GM19467 (cell line): ENCODE measurements around the gene SEMA5A.

Experiments used
- ATAC-seq: cut with Tn5 transposase; IDR thresholded peaks from one replicate; pipeline ENCODE4 v1.9.1; 2021; ENCODE audit warnings: mild to moderate bottlenecking, moderate library complexity; ENCODE audit not compliant: unreplicated experiment

Gene SEMA5A

DNA sequence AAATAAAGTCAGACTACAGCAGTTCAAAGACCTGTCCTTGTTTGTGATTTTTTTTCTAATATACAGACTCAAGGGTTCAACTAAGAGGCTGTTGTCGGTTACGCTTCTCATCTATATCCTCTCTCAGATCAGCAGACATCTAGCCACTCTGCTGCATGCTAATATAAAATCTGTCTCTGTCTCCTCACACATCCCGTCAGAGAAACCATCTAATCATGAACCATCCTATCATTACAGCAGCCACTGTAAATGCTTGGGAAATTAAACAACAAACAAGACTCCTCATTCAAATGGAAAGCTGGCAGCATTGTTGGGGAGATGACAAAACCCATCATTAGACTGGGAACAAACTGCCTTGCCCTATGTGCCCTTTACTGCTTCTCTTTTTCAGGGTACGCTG lies 94.8 kb downstream of the SEMA5A start:
- no peak for ATAC-seq

DNA sequence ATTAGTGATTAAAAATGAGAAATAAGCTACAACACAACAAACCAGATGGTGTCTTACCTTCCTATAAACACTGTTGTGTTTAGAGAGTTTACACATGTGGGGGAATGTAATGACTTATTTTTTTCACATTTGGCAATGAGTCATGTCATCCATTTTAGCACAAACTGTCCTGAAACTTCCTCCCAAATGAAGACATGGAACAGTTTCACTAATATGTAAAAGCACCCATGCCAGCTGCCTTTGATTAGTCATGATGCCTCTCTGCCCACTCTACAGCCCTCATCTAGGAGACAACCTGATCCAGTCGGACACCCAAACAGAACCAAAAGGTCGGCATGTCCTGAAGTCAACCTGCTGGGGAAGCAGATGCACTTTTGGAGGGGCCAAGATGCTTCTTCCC lies 98.2 kb downstream of the SEMA5A start:
- ATAC-seq, result no peak

DNA sequence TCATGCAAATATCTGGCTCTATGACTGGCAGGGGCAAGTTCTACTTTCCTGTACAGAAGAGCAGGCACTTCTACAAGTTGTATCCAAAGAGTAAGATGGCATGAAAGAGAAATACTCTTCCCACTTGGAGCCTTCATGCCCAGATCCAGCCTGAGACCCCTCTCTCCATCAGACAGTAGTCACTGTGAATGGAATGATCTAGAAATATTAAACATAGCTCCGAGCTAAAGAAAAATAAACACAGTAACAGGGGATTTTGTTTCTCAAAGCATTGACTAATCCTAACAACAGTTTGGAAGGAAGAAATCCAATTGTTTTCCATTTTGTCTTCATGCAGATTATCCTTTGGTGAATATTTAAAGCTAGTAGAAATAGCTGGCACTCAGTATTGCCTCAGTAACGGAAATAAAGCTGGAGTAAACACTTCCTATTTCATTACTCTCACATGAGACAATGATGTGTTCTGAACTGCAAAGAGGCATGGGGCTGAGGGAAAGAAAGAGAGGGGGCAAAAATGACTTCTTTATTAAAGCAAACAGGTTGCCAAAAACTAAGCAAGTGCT lies 100.0 kb downstream of the SEMA5A start:
- no peak for ATAC-seq

DNA sequence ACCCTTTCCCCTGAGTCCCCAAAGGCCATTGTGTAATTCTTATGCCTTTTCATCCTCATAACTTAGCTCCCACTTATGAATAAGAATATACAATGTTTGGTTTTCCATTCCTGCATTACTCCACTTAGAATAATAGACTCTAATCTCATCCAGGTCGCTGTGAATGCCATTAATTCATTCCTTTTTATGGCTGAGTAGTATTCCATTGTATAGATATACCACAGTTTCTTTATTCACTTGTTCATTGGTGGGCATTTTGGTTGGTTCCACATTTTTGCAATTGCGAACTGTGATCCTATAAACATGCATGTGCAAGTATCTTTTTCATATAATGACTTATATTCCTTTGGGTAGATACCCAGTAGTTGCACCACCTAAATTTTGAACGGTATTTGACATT lies 101.5 kb downstream of the SEMA5A start:
- ATAC-seq, result no peak

DNA sequence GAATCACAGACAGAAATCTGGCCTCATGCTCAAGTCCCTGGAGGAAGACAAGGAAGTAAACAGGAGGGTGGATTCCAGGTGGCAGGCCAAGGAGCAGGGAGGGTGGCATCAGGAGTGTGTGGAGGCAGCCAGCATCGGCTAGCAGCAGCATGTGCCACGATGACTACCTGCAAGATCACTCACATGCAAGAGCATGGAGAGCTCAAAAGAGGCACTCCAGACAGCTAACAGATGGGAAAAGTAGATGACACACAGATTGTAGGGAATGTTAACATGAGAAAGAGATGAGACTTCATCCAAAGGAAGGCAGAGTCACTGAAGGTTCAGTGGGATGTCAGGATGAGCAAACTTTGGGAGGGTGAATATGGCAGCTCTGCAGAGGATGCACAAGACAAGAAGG lies 104.3 kb downstream of the SEMA5A start:
- ATAC-seq, result no peak

DNA sequence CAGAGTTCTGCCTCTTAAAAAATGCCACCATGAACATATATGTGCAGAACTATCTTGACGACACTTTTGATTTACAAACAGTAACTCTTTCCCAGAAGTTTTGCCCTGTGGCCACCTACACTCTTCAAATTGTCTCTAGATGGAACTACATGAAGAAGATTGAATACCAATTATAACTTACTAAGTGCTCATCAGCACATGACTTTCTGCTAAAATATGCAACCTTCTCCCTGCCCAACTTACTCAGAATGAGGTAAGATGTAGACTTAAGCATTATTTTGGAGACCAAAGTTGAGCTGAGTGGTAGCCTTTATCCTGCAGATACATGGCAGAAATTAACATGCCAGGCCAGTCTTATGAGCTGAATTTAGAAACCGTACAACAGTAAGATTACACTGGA lies 105.4 kb downstream of the SEMA5A start:
- no peak for ATAC-seq

DNA sequence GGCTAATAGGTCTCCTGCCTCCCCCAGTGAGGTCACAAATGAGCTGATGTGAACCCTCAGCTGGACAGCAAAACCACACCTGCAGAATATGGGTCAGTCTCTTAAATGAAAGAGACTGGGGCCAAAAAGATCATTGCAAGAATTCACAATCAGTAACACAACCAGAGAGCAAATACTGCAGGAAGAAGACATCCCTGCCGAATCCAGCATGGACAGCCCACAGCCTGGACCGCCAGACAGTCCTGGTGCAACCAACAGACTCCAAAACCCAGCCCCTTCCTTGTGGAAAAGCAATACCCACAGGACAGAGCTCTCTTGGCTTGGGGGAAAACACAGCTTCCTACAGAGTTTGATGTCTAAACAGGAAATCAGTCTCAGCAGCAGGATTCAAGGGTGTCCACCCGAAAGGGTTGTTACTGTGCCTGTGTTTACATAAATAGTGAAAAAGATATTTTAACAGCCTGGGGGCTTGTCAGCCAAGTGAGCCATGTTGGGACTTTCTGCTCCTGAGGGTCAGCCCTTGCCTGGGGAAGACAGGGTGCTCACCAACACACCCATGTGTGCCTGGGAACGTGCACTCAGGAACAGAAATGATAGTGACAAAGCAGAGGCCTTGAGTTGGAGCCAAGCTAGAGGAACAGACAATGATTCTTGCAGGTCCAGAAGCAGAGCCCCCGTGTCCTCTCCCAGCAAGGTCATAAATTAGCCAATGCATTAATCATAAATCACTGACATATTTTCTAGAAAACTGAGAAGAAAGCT lies 106.2 kb downstream of the SEMA5A start:
- ATAC-seq, result no peak

DNA sequence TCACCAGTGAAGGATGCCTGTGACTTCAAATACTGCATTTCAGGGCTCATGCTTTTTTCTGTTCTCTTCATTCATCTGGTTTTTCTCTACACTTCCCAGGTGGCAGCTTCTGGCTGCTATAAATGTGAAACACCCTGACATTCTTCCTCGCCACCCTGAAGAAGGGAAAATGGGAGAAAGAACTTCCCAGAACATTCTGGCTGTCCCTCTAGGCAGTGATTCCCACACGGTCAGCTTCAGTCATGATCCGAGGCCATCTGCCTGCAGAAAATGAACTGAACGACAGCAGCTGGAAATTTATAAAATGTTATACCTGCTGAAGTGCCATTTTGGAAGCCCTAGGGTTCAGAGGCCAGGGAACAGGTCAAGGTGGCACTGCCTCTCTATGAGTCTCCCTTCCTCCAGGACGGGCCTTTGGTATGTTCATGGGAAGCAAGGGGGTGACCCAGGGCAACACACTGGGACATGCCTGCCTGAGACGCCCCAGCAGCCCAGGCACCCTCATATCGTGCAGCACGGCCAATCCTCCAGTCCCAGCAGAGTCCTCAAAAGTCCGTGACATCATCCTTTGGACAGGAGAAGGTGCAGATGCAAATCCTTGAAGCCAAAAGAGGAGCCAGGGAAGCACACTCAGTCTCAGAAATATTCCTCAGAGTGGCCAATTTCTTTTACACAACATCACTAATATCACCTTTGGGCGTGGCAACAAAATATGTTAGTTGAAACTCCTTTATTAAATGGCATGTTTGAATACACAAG lies 107.1 kb downstream of the SEMA5A start:
- ATAC-seq, result no peak

DNA sequence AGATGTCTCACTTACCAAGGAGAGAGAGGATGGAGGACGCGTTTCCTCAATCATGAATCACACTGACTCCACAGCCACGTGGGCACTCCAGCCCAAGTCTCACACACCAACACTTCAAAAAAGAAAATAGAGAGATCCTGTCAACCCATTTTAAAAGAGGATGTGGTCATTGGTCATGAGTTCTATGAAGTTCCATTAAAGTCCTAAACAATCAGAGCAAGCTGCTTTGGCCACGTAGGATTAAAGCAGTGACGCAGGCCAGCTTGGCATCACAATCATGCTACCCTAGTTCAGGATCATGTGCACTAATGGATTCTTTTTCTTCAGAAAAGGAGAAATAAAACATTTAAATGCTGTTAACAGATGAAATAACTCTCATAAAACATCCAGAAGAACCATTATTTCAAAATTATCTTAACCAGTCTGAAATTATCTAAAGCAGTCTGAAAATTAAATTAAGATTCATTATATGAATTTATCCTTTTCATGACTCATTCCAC lies 108.1 kb downstream of the SEMA5A start:
- ATAC-seq, result no peak

DNA sequence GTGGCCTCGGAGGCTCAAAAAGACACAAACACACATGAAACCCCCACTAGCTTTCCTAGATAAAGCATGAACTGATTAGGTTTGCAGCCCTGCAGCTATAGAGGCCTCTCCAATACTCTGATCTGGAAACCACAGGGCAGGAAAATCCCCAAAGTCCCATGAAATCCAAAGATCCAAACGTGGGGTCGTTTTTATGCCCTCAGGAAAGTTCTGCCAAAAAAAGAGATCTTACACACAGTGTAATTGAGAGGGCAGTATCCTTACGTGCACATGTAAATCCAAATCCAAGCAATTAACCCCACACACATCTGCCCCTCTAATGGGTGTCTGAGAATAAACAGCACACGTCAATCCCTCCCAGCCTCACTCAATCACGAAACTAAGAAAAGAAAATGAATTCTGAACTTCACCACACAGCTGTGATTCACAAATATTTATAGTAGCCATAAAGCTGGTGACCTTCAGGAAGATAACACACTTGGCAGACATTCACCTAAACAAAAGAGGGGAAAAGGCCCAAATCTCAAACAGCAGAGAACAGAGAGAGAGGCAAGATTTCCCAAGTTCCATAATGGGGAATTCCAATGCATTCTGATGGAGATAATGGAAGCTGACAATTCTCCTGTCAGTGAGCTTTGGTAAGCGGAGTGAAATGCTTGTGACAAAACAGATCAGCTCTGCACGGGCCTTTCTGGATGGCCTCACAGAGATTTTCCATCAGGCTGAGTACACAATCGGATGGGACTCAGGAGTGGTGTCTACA lies 114.2 kb downstream of the SEMA5A start:
- ATAC-seq, result no peak

DNA sequence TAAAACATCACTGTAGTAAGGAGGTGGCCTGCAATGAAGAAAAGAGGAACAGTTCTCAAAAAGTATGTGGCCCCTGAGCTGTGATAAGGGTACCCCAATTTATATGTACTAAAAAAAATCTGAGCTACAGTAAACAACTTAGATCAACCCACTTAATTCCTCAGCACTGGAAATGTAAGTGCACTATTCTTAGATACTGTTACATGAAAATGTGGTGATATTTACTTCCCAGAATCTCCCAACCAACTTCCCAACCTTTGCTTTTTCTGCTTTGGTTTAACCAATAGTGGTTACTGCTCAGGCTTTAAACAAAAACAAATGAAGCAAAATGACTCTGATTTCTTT lies 114.8 kb downstream of the SEMA5A start:
- ATAC-seq, result no peak

DNA sequence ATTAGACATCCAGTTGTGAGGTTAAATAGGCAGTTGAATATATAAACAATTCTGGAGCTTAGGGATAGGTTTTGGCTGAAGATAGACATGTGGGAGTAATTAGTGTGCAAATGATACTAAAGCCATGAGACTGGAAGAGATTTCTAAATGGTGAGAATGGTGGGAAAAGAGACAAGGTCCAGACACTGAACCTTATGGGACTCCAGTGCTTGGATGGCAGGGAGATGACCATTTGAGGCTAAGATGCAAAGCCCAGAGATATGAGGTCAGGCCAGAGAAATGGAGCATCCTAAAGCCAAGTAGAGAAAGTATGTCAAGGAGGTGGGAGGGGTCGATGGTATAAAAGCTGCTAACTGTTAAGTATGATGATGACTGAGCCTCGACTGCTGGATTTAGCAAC lies 115.6 kb downstream of the SEMA5A start:
- no peak for ATAC-seq

DNA sequence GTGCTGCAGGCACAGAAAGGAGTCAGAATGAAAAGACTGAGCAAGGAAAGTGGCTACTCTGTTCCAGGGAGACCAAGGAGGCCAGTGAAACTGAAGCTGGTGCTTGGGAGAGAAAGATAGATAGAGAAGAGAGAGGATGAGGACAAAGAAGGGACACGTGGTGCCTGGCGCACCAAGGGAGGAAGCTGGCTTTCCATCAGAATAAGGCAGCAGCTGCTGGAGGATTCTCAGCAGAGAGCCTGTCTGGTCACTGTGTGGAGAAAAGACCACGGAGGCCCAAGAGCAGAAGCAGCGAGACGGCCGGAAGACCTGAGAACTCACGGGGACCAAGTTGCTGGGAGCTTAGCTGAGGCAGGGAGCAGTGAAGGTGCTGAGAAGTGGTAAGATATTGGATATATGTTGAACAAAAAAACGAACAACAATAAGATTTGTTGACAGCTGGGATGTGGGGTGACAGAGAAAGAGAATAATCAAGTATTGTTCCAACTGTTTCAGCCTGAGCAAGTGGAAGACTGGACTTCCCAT lies 116.1 kb downstream of the SEMA5A start:
- ATAC-seq, result no peak

DNA sequence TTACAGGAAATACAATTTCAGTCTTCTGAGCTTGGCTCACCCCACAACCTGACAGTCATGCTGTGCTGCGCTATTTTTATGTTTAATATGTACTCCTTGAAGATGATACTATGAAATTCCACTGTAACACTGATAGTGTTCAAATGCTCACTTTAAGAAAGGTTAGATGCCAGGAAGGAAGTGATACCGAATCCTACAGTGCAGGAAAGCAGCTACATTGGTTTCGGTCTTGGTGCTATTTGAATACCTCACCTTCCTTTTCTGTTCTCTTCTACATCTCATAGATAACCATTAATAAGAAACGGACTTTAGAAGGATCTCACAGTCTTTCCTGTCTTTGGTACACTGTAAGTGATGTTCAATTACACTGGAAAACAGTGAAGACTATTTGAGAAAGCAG lies 117.6 kb downstream of the SEMA5A start:
- no peak for ATAC-seq

DNA sequence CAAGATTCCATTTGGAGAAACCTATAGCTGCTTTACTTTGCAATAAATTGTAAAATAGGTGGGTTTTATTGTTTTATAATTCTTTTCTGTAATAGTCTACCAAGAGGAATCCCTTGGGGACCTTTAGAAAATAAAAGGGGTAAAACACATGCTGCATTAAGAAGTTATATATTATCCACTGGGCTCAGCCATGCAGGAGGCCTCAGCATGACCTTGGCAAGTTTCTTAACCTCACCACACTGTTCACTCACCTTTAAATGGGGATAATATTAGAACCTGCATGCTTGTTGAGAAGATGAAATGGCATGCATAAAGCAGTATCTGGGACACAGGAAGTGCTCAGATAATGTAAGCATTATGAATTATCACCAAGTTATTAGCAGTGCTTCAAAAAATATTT lies 120.2 kb downstream of the SEMA5A start:
- no peak for ATAC-seq

DNA sequence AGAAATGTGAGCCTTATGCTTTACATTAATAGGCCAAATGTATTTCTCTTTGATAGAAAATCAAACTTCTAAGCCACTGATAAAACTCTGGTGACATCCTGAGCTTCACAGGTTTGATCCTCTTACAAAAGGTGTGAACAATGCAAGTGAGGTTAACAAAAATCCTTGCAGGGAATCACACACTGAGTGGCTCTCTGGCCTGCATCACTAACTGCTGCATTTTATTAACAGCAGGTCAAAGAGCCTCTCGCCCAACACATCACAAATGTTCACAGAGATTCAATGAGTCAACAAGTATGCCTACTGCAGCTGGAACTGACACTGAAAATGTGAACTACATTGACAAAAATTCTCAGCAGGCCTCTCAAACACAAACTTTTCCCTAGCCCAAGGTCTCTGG lies 122.3 kb downstream of the SEMA5A start:
- ATAC-seq, result no peak

DNA sequence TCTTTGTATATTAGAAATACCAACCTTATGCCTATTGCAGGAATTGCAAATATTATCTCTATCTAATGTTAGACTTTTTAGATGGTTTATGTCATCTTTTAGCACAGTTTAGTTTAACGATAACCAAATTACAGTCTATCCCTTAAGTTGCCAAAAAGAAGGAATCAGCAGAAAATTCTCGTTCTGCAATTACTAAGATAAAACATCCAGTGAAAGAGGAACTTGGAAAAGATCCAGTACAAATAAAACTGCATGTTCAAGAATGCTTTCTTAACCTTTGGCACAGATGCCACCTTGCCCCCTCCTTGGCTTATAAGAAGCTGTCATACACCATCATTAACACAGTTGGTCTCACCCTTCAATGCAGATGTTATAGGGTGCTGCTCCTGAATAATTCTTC lies 124.0 kb downstream of the SEMA5A start:
- no peak for ATAC-seq

DNA sequence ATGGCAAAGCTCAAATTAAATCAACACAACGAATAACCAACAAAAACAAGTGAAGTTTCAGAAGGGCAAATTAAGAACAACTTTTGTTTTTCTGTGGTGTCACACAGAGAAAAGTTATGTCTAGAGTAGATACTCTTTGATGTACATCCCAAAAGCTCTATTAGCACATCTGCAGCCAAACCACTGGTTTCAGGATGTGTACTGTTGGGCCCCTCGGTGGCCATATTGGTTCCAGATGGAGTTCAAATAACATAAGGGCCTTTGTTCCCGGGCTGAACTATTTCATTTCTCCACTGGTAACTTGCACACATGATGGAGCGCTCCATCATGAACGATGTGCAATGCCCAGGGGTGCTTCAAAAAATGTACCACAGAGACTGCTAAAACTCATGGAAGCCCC lies 126.1 kb downstream of the SEMA5A start:
- no peak for ATAC-seq

DNA sequence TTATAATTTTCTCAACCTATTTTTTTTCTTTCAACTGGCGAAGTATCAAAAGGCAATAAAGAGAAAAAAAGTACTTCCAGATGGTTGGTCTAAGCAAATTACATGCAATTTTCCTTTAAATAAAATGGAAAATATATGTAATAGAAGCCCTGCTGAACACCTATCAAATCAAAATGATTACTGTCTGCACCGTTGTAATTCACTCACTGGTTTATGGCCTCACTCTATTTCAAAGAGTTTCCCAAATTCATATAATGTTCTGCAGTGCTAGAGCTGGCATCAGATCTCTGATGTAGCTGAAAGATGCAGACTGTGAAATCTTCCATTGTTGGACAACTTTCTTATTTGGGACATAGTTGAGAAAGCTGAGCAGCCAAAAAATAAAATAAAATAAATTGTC lies 130.3 kb downstream of the SEMA5A start:
- ATAC-seq, result no peak

DNA sequence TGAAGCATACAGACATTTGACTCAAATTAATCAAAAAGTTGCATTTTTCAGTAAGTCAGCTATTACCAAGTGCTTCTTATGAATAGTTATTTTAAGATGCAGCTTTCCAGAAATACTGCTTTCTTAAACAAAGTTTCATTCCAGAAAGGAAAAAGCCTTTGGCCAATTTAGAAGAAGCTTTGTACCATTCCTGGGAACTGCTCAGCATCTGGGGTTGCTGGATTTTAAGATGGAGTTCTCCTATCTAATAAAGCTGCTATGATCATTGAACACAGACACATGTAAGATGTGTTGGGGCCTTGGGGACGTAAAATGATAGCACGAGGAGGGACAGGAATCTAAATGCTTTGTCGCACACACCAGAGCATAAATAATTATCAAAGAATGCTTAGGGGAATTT lies 130.8 kb downstream of the SEMA5A start:
- ATAC-seq, result no peak

DNA sequence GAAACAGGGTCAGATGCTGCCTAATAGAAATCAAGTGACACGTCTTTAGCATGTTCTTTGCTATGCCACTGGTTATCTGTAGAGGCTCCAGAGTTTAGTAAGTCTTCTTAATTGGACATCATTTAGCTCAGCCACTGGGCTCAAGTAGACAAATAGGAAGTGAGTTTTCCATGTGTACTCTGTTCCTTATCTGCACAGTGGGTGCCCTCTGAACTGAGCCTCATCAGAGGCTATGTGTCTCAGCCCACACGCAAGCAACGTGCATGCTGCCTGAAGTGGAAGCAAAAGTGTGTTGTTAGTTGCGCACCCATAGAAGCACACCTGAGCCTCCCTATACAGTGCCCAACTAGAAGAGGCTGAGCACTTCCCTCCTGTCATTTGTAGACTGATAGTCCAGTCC lies 134.7 kb downstream of the SEMA5A start:
- no peak for ATAC-seq
